Mesothelial cell of epicardium (in vitro differentiated cells): ENCODE measurements around the gene GTF2F1. TPM values are rescaled to one million over a fixed set of nuclear protein-coding genes. Genes with fewer than 3 reads are reported as not detected.
A peak's percentile ranks its signal among the peaks of the same experiment; 100 is the strongest.

Experiments used
- DNase-seq, 2 experiments: peaks; one replicate each; pipeline ENCODE4 v3.0.0; 2021; ENCODE audit warnings: low spot score in 2 of 2; ENCODE audit not compliant: unreplicated experiment in 2 of 2
- H3K27ac Mint-ChIP-seq: 2 replicates; pipeline ENCODE4 v1.8.0; 2021; ENCODE audit warnings: mixed read lengths
- H3K27me3 Mint-ChIP-seq: 2 replicates; pipeline ENCODE4 v1.8.0; 2021; ENCODE audit warnings: low read depth, mixed read lengths
- H3K36me3 Mint-ChIP-seq: 2 replicates; pipeline ENCODE4 v1.8.0; 2021; ENCODE audit warnings: mixed read lengths
- H3K4me1 Mint-ChIP-seq: 2 replicates; pipeline ENCODE4 v1.8.0; 2021; ENCODE audit warnings: mixed read lengths
- H3K4me3 Mint-ChIP-seq: 2 replicates; pipeline ENCODE4 v1.8.0; 2021; ENCODE audit warnings: mild to moderate bottlenecking, moderate library complexity, mixed read lengths
- H3K9me3 Mint-ChIP-seq: 2 replicates; pipeline ENCODE4 v1.8.0; 2021; ENCODE audit warnings: mixed read lengths
- CTCF ChIP-seq: fragments of 200-600 bp; sonication (generic); IDR thresholded peaks from one replicate; pipeline ENCODE4 v1.5.0; 2021; ENCODE audit warnings: antibody characterized with exemption; ENCODE audit not compliant: unreplicated experiment
- total RNA-seq: library from RNA; stranded (reverse); gene quantifications from 3 replicates; pipeline ENCODE4 v1.2.1, GENCODE V29; 2021

GTF2F1 gene
- total RNA-seq, 1 donor from 2014 or later = 73.8 TPM

GRCh38 chr19:6376512-6377190, 16.3 kb downstream of the GTF2F1 start:
- H3K4me1 Mint-ChIP-seq = peaks cover 37% of the 10 kb centered on the region
- no peaks in the 10 kb centered on the region for H3K9me3 Mint-ChIP-seq
- H3K4me3 Mint-ChIP-seq = no peak overlapping the region
- H3K27me3 Mint-ChIP-seq = no peaks in the 10 kb centered on the region
- DNase-seq = no peak
- H3K36me3 Mint-ChIP-seq = peaks cover 29% of the 10 kb centered on the region
- H3K27ac Mint-ChIP-seq = peak overlapping the region; percentile 95
- no peak for TF ChIP-seq CTCF

DNA sequence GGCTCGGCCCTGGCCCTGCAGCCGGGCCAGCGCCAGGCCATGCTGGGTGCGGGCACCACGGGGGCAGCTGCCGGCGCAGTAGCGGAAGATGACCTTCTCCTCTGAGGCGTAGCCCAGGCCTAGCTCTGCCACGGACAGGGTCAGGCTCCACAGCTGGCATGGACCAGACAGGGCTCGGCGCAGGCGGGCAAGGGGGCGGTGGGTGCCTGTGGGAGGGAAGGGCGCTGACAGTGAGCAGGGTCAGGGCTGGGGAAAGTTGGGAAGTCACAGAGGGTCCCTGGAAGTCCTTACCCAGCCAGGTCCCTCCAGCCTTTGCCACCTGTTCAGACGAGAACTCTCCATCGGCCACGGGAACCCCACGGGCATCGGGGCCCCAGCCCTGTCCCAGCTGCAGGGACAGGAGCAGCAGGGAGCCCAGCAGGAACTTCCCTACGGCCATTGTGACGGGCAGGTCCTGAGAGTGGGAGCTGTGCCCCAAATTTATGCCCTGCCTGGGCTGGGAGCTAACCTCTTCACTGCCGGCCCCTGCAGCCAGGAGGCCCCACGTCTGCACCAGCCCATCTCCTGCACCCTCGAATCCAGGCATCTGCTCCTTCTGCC, 17.5 kb downstream of the GTF2F1 start, which contains the start of gene PSPN:
PSPN (minus strand) TSS at position 523 of the 600 bp plus-strand sequence; CDS start at position 439, 84 bp downstream.
- H3K9me3 Mint-ChIP-seq = no peaks in the 10 kb centered on the region
- H3K4me3 Mint-ChIP-seq = peak within 1 kb of the TSS; percentile 26
- DNase-seq = no peak
- TF ChIP-seq CTCF = no peak
- H3K36me3 Mint-ChIP-seq = peaks cover 19% of the 10 kb centered on the region
- peaks cover 37% of the 10 kb centered on the region for H3K4me1 Mint-ChIP-seq
- H3K27ac Mint-ChIP-seq = peak within 1 kb of the TSS; percentile 95
- H3K27me3 Mint-ChIP-seq = no peaks in the 10 kb centered on the region

DNA sequence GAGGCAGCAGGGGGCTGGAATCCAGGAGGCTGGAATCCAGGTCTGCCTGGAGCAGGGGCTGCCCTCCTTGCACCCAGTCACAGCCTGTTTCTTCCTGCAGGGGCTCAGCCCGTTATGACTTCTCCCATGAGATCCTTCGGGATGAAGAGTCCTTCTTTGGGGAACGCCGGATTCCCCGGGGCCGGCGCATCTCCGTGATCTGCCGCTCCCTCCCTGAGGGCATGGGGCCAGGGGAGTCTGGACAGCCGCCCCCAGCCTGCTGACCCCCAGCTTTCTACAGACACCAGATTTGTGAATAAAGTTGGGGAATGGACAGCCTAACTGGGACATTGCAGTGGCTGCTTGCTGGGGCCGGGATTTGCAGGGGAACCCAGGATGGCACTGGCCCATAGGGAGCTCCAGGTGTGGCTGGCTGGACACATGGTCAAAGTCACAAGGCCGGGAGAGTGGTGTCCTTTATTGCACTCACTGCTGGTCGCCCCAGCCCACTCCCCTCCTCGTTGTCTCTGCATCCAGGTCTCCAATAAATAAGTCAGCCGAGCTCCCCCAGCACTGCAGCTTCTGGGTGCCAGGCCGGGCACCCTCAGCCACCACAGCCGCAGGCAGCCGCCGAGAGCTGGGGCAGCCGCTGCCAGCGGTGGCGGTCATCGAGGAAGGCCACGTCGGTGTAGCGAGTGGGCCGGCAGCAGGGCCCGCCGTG, 18.1 kb downstream of the GTF2F1 start:
- Mint-ChIP-seq H3K27ac (peak overlapping the region; percentile 64), H3K27me3 (no peaks in the 10 kb centered on the region), H3K9me3 (no peaks in the 10 kb centered on the region), H3K36me3 (peaks cover 13% of the 10 kb centered on the region), H3K4me3 (peak overlapping the region; percentile 26), H3K4me1 (peaks cover 37% of the 10 kb centered on the region)
- no peak for DNase-seq
- no peak for TF ChIP-seq CTCF

- Mint-ChIP-seq H3K4me1 (peaks cover 37% of the 10 kb centered on the region), H3K27ac (peak overlapping the region; percentile 97), H3K4me3 (peak overlapping the region; percentile 26), H3K9me3 (no peaks in the 10 kb centered on the region), H3K27me3 (no peaks in the 10 kb centered on the region), H3K36me3 (peaks cover 9% of the 10 kb centered on the region)
- TF ChIP-seq CTCF = no peak
- no peak for DNase-seq
Observed at GRCh38 chr19:6374161-6374709, 18.7 kb downstream of the GTF2F1 start.

- DNase-seq = no peak
- no peaks in the 10 kb centered on the region for H3K27me3 Mint-ChIP-seq
- no peaks in the 10 kb centered on the region for H3K9me3 Mint-ChIP-seq
- H3K4me3 Mint-ChIP-seq = peak overlapping the region; percentile 70
- H3K27ac Mint-ChIP-seq = peak overlapping the region; percentile 97
- TF ChIP-seq CTCF = no peak
- H3K4me1 Mint-ChIP-seq = peaks cover 37% of the 10 kb centered on the region
- peaks cover 12% of the 10 kb centered on the region for H3K36me3 Mint-ChIP-seq
Observed at GRCh38 chr19:6373813-6374108, 19.2 kb downstream of the GTF2F1 start.
